Upper lobe of right lung (tissue), 1 donor: Measurements from ENCODE around the gene MRTFB. TPM values are rescaled to one million over a fixed set of nuclear protein-coding genes. Genes with fewer than 3 reads are reported as not detected.

Experiments used
- ATAC-seq: fragments of 200-7000 bp; cut with Tn5 transposase; one replicate; pipeline ENCODE4 v1.9.1; 2020; ENCODE audit warnings: mild to moderate bottlenecking, moderate library complexity
- DNase-seq: peaks from one replicate; pipeline ENCODE4 v3.0.0-alpha.2; 2020
- H3K27ac ChIP-seq: fragments of 200-600 bp; one replicate; pipeline ENCODE4 v1.8.0; 2022
- H3K27me3 ChIP-seq: fragments of 200-600 bp; one replicate; pipeline ENCODE4 v1.8.0; 2022; ENCODE audit warnings: mild to moderate bottlenecking
- H3K36me3 ChIP-seq: fragments of 200-600 bp; one replicate; pipeline ENCODE4 v1.8.0; 2022
- H3K4me1 ChIP-seq: fragments of 200-600 bp; one replicate; pipeline ENCODE4 v1.8.0; 2022
- H3K4me3 ChIP-seq: fragments of 200-600 bp; one replicate; pipeline ENCODE4 v1.8.0; 2022; ENCODE audit warnings: mild to moderate bottlenecking
- H3K9me3 ChIP-seq: fragments of 200-600 bp; one replicate; pipeline ENCODE4 v1.8.0; 2022
- CTCF ChIP-seq: fragments of 200-600 bp; IDR thresholded peaks from one replicate; pipeline ENCODE4 v1.8.0; 2022; ENCODE audit warnings: antibody characterized with exemption
- intact Hi-C: fragments of 100-400 bp; cut with DNase I; formaldehyde crosslinking; loops from one replicate; pipeline ENCODE4 v1.11.0; 2022
- total RNA-seq: library from RNA; stranded (reverse); fragmentation: NEBNext Ultra II Directional; extraction: Animal tissue kit (Norgen Biotek cat#: 25700); gene quantifications from one replicate; pipeline ENCODE4 v1.2.1, GENCODE V29; 2021
- donor health status: DM: no; HTN: yes; CAD: no; lungs with severe emphysema.

MRTFB gene
- total RNA-seq, 1 donor from 2014 or later, result 54.7 TPM

GRCh38 chr16:14112539-14112856, 41.4 kb downstream of the MRTFB start:
- no peak for DNase-seq
- TF ChIP-seq CTCF, result no peak
- ATAC-seq, result no peak
- intact Hi-C loops, result no loop called here
- Histone ChIP-seq H3K27me3 (no peaks in the 10 kb centered on the region), H3K36me3 (no peaks in the 10 kb centered on the region), H3K27ac (no peak overlapping the region), H3K9me3 (no peaks in the 10 kb centered on the region), H3K4me3 (no peak overlapping the region), H3K4me1 (peaks cover 33% of the 10 kb centered on the region)

GRCh38 chr16:14113344-14113743, 42.2 kb downstream of the MRTFB start:
- Histone ChIP-seq H3K4me1 (peaks cover 32% of the 10 kb centered on the region), H3K27me3 (no peaks in the 10 kb centered on the region), H3K36me3 (no peaks in the 10 kb centered on the region), H3K4me3 (no peak overlapping the region), H3K27ac (no peak overlapping the region), H3K9me3 (no peaks in the 10 kb centered on the region)
- ATAC-seq (no peak), DNase-seq (no peak)
- TF ChIP-seq CTCF, result no peak
- intact Hi-C loops, result no loop called here

GRCh38 chr16:14117051-14117450, 45.9 kb downstream of the MRTFB start:
- Histone ChIP-seq H3K4me3 (no peak overlapping the region), H3K4me1 (peaks cover 14% of the 10 kb centered on the region), H3K27me3 (no peaks in the 10 kb centered on the region), H3K27ac (no peak overlapping the region), H3K36me3 (no peaks in the 10 kb centered on the region), H3K9me3 (no peaks in the 10 kb centered on the region)
- DNase-seq (no peak), ATAC-seq (no peak)
- intact Hi-C loops, result no loop called here
- TF ChIP-seq CTCF, result no peak

GRCh38 chr16:14119799-14120198, 48.7 kb downstream of the MRTFB start:
- ATAC-seq (no peak), DNase-seq (no peak)
- no peak overlapping the region for H3K4me3 ChIP-seq
- H3K4me1 ChIP-seq, result peaks cover 7% of the 10 kb centered on the region
- no peaks in the 10 kb centered on the region for H3K36me3 ChIP-seq
- H3K27ac ChIP-seq, result no peak overlapping the region
- no peaks in the 10 kb centered on the region for H3K27me3 ChIP-seq
- no peak for TF ChIP-seq CTCF
- intact Hi-C loops, result no loop called here
- H3K9me3 ChIP-seq, result no peaks in the 10 kb centered on the region

GRCh38 chr16:14120335-14120734, 49.2 kb downstream of the MRTFB start:
- intact Hi-C loops, result no loop called here
- no peak for TF ChIP-seq CTCF
- no peak for ATAC-seq

GRCh38 chr16:14121142-14121541, 50.0 kb downstream of the MRTFB start:
- ATAC-seq (no peak), DNase-seq (no peak)
- intact Hi-C loops, result no loop called here
- Histone ChIP-seq H3K36me3 (no peaks in the 10 kb centered on the region), H3K4me1 (peaks cover 7% of the 10 kb centered on the region), H3K4me3 (no peak overlapping the region), H3K27ac (no peak overlapping the region), H3K27me3 (no peaks in the 10 kb centered on the region), H3K9me3 (no peaks in the 10 kb centered on the region)
- no peak for TF ChIP-seq CTCF

More at GRCh38 chr16:14120335-14120734, 49.2 kb downstream of the MRTFB start:
- no peak for DNase-seq
- no peaks in the 10 kb centered on the region for H3K27me3 ChIP-seq
- H3K4me3 ChIP-seq, result no peak overlapping the region
- peaks cover 7% of the 10 kb centered on the region for H3K4me1 ChIP-seq
- H3K36me3 ChIP-seq, result no peaks in the 10 kb centered on the region
- H3K9me3 ChIP-seq, result no peaks in the 10 kb centered on the region
- no peak overlapping the region for H3K27ac ChIP-seq
